GM19324 (cell line): ENCODE results near the gene NME7.
A peak's percentile ranks its signal among the peaks of the same experiment; 100 is the strongest.
"Not testable (repeated sequence)": the region's sequence is repeated elsewhere in the genome, so short reads cannot be mapped to it uniquely, and the experiment has no call there.

Experiments used
- ATAC-seq: cut with Tn5 transposase; IDR thresholded peaks from one replicate; pipeline ENCODE4 v1.9.1; 2021; ENCODE audit warnings: mild to moderate bottlenecking, moderate library complexity; ENCODE audit not compliant: unreplicated experiment, low FRiP score

Gene NME7

GRCh38 chr1:169367686-169368405 lies at the start of gene NME7, which contains the start of gene BLZF1:
TSS of gene NME7 (minus strand) at chr1:169367797. CDS start at chr1:169367710, 87 bp downstream.
TSS of gene BLZF1 (plus strand) at chr1:169368195. CDS start at chr1:169369523, 1,328 bp downstream.
- peak; percentile 98 for ATAC-seq

GRCh38 chr1:169414952-169415351 lies 47.4 kb upstream of the NME7 start:
- no peak for ATAC-seq

- not testable (repeated sequence) for ATAC-seq
Observed at GRCh38 chr1:169408340-169408739, 40.7 kb upstream of the NME7 start.

DNA sequence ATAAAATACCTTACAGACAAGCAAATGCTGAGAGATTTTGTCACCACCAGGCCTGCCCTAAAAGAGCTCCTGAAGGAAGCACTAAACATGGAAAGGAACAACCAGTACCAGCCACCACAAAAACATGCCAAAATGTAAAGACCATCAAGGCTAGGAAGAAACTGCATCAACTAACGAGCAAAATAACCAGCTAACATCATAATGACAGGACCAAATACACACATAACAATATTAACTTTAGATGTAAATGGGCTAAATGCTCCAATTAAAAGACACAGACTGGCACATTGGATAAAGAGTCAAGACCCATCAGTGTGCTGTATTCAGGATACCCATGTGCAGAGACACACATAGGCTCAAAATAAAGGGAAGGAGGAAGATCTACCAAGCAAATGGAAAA lies 35.0 kb upstream of the NME7 start:
- ATAC-seq = not testable (repeated sequence)

DNA sequence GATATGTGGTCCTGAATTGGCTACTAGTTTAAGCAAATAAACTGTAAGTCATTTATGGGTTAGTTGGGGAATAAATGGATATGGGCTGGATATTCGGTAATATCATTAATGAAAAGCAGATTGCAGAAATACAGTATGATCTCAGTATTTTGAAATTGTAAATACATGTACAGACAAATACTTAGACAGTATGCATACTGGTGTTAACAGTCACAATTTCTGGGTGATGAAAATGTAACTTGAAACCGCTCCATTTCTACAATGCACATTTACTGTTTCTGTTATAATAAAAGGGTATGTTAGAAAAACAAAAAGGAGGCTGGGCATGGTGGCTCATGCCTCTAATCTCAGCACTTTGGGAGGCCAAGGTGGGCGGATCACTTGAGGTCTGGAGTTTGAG lies 28.4 kb upstream of the NME7 start:
- no peak for ATAC-seq

DNA sequence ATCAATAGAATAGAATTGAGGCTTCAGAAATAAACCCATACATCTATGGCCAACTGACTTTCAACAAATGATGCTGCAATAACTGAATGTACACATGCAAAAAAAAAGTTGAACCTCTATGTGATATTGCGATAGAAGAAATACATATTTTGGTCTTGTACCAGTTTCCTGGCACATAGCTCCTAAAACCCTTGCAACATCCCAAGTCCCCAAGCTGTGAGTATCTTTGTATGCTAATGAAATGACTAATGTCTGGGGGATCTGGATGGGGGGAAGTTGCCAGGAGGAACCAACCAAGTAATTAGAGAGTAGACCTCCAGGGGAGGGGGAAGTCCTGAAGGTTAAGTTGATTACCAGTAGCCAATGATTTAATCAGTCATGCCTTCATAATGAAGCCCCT lies 24.8 kb upstream of the NME7 start:
- no peak for ATAC-seq

- no peak for ATAC-seq
Observed at GRCh38 chr1:169390303-169390702, 22.7 kb upstream of the NME7 start.

GRCh38 chr1:169387399-169387798 lies 19.8 kb upstream of the NME7 start:
- ATAC-seq = no peak

GRCh38 chr1:169383449-169383848 lies 15.9 kb upstream of the NME7 start:
- ATAC-seq = no peak

DNA sequence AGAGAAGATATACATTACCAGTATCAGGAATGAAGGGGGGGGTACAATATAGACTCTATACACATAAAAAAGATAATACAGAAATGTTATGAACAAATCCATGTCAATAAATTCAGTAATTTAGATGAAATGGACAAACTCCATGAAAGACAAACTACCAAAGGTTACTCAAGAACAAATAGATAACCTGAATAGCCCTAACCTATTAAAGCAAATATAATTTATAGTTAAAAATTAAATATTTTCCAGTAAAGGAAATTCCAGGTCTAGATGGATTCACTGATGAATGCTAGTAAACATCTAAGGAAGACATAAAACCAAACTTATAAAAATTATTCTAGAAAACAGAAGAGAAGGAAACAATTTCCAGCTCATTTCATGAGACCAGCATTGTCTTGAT lies 13.6 kb upstream of the NME7 start:
- no peak for ATAC-seq

DNA sequence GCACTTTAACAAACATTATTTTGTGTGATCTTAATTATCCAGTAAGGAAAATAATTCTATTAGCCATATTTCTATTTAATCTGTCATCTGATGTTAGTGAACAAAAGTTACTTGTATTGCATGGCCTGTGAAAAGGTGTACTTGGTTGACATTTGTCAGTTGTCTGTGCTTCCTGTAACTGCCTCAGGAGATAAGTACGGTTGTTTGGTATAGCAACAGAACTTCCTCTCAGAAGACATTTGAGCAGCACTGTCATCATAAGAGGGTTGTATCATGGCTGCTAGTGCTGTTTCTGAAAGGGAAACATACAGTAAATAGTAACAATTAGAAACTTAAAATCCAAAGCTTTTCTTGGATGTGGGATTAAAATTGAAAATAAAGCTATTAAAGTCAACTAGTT lies 3.8 kb upstream of the NME7 start:
- no peak for ATAC-seq

DNA sequence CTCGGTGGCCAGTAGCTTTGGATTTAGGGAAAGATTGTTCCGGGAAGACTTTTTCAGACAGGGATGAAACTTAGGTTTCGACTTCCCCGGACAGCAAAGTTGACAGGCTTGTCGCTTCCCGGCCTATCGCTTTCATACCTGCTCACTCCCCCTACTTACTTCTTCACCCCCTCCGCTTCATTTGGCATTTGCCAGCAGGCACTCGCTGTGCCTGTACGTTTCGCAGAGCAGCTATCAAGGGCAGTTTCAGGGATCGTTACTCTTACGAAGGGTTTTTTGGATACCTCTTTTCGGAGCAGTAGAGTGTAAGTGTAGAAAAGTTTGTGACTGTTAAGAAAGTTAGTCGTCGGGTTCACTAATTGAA lies 791 bp upstream of the NME7 start:
- peak; percentile 14 for ATAC-seq

DNA sequence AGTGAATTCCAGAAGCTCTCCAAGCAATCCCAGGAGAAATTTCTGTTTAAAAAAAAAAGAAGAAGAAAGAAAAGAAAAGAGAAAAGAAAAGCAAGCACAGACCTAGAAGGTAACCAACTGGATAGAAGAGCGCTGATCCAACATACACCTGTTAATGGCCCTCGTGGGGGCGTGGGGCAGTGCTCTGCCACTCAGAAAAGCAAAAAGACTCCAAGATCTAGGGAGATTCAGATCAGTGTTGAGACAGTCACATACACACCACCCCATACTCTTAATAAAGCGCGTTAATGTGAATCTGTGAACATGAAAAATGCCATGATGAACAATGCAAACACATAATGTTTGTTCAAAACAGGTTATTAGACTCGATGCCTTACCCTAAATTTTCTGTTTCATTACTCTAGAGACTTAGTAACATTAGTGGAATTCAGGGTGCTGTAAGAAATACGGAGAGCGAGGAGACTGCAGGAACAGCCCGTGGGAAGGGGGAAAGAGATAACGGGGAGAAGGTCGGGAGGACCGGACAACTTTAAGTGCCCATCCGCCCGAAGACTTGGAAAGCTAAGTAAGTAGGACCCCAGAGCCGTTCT lies 406 bp downstream of the NME7 start:
- no peak for ATAC-seq

DNA sequence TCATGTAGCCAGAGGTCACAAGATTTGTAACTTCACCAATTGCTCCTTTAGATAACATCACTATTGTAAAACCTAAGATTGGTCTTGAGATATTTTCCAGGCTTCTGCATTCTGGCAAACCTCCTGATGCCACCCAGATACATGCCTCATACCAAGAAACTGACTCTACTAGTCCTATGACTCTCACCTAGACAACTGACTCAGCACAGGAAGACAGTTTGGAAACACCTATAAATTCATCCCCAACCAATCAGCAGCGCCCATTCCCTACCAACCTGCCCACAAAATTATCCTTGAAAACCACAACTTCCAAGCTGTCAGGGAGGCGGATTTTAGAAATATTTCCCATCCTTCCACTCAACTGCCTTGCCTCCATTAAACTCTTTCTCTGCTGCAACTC lies 2.6 kb downstream of the NME7 start:
- ATAC-seq = no peak

GRCh38 chr1:169363046-169363730 lies 4.4 kb downstream of the NME7 start:
- ATAC-seq = no peak

- ATAC-seq = no peak
Observed at GRCh38 chr1:169361281-169361680, 6.3 kb downstream of the NME7 start.

DNA sequence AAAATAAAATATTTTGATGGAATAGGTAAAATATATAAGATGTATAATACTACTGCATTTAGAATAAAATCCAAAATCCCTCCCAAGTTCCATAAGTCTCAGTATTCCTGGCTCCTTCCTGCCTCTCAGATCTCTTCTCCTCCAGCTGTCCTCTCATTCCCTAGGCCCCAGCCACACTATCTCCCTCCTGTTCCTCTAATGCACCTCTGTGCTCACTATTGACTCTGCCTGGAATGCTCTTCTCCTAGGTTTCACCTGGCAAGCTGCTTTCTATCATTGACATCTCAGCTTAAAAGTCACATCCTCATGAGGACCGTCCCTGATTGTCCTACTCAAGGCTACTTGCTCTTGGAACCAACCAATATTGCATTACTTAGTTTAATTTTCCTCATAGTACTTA lies 7.2 kb downstream of the NME7 start:
- no peak for ATAC-seq

DNA sequence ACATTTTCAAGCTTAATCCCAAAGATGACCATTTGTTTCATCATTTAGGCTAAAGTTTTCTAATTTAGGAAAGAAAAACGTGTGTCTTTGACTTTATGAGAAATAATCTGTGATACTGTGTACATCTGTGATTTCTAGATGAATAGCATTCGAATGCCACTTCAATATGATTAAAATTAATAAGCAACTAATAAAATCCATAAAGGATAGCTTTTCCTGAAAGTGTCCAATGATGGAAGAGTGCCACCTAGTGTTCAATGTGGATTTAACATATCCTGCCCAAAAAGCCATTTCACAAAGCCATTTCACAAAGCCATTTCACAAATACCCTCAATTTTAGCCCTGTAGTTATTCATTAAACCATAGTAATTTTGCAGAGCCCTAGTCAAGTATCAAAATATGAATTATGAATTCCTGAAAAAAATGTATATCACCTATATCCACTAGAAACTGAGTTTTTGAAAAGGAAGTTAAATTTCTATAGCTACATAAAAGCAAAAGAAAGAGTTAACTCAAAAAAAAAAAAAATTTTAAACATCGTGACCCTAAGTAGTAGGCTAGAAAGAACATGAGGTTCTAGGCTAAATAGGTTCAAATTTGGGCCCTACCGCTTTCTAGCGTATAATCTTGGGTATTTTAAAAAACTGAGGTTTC lies 19.1 kb downstream of the NME7 start:
- no peak for ATAC-seq

- no peak for ATAC-seq
Observed at GRCh38 chr1:169347688-169348382, 19.8 kb downstream of the NME7 start.

GRCh38 chr1:169346036-169346589 lies 21.5 kb downstream of the NME7 start:
- ATAC-seq = no peak
